GM12875 (cell line): ENCODE results near the gene NACA2.

ENCODE experiments used
- H3K4me3 ChIP-seq: one replicate; pipeline ENCODE4 v1.5.1; 2011; ENCODE audit warnings: low read depth, low read length, control low read depth
- CTCF ChIP-seq: IDR thresholded peaks from 2 replicates; pipeline ENCODE4 v1.5.1; 2011; ENCODE audit warnings: low read depth, mild to moderate bottlenecking, control low read depth, inconsistent platforms, low read length, moderate library complexity, borderline replicate concordance; ENCODE audit not compliant: insufficient read depth

NACA2 gene

GRCh38 chr17:61619493-61619892, 28.5 kb upstream of the NACA2 start:
- no peak overlapping the region for H3K4me3 ChIP-seq
- TF ChIP-seq CTCF, result no peak

- no peak overlapping the region for H3K4me3 ChIP-seq
- no peak for TF ChIP-seq CTCF
These were observed 27.9 kb upstream of the NACA2 start for GRCh38 chr17:61618950-61619349.

- H3K4me3 ChIP-seq, result no peak overlapping the region
These were observed 26.3 kb upstream of the NACA2 start for GRCh38 chr17:61617330-61617729.

GRCh38 chr17:61616783-61617182, 25.8 kb upstream of the NACA2 start:
- no peak overlapping the region for H3K4me3 ChIP-seq
- TF ChIP-seq CTCF, result no peak

More at GRCh38 chr17:61617330-61617729, 26.3 kb upstream of the NACA2 start:
- no peak for TF ChIP-seq CTCF

- no peak overlapping the region for H3K4me3 ChIP-seq
- TF ChIP-seq CTCF, result no peak
These were observed 23.2 kb upstream of the NACA2 start for GRCh38 chr17:61614219-61614618.

GRCh38 chr17:61611323-61611722, 20.3 kb upstream of the NACA2 start:
- no peak overlapping the region for H3K4me3 ChIP-seq
- TF ChIP-seq CTCF, result no peak

GRCh38 chr17:61605692-61606091, 14.7 kb upstream of the NACA2 start:
- no peak for TF ChIP-seq CTCF
- H3K4me3 ChIP-seq, result no peak overlapping the region
